ENCODE measurements around the gene SIL1.

The SIL1 gene

DNA sequence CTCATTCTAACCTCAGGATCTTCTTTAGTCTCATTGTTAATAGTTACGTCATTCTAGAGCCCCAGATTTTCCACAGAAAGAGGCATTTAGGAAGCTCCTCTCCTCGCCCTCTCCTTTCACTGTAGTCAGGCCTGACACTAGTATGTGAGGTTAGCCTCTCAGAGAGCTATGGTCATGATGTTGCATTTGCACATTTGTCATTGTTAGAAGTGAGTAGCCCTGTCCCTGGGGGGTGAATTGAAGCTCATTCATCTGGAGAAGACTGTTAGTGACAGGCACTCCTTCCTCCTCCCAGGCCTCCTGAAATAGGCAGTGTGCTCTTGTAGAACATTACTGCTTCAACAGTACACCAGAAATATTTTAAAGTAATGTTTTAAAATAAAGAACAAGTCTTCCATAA, 296.5 kb downstream of the SIL1 start:
- Histone ChIP-seq H2AFZ (ENCODE audit: low read length) (no peak overlapping the region), H3K4me2 (ENCODE audit: low read length) (no peak overlapping the region), H3K9me2 (ENCODE audit: low read depth, low read length) (no peaks in the 10 kb centered on the region), H4K20me1 (ENCODE audit: insufficient read depth, low read length) (no peaks in the 10 kb centered on the region), H3K4me1 (ENCODE audit: insufficient read depth, low read length, severe bottlenecking) (no peaks in the 10 kb centered on the region), H3F3A (ENCODE audit: insufficient read depth, low read length) (no peaks in the 10 kb centered on the region), H3K9ac (ENCODE audit: low read length) (no peak overlapping the region), H3K79me2 (ENCODE audit: insufficient read depth, low read length) (no peaks in the 10 kb centered on the region), H3K9me3 (ENCODE audit: low read length) (no peaks in the 10 kb centered on the region), H3K27ac (ENCODE audit: low read depth, low read length, poor library complexity, severe bottlenecking) (no peak overlapping the region), H3K36me3 (ENCODE audit: insufficient read depth, low read length) (no peaks in the 10 kb centered on the region), H3K27me3 (ENCODE audit: insufficient read depth, low read length) (no peaks in the 10 kb centered on the region), H3K4me3 (ENCODE audit: low read depth, low read length, poor library complexity, severe bottlenecking) (no peak overlapping the region)
- TF ChIP-seq EZH2 (IDR thresholded peaks at IDR 0.05; ENCODE audit: borderline replicate concordance, low read length), result no peak
- TF ChIP-seq, protein P1, sequence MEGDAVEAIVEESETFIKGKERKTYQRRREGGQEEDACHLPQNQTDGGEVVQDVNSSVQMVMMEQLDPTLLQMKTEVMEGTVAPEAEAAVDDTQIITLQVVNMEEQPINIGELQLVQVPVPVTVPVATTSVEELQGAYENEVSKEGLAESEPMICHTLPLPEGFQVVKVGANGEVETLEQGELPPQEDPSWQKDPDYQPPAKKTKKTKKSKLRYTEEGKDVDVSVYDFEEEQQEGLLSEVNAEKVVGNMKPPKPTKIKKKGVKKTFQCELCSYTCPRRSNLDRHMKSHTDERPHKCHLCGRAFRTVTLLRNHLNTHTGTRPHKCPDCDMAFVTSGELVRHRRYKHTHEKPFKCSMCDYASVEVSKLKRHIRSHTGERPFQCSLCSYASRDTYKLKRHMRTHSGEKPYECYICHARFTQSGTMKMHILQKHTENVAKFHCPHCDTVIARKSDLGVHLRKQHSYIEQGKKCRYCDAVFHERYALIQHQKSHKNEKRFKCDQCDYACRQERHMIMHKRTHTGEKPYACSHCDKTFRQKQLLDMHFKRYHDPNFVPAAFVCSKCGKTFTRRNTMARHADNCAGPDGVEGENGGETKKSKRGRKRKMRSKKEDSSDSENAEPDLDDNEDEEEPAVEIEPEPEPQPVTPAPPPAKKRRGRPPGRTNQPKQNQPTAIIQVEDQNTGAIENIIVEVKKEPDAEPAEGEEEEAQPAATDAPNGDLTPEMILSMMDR (IDR thresholded peaks at IDR 0.05; ENCODE audit: low read length), result no peak

- H3K9me3 ChIP-seq (ENCODE audit: low read length), result no peaks in the 10 kb centered on the region
- H3K79me2 ChIP-seq (ENCODE audit: insufficient read depth, low read length), result no peaks in the 10 kb centered on the region
- no peak overlapping the region for H2AFZ ChIP-seq (ENCODE audit: low read length)
- no peak overlapping the region for H3K4me3 ChIP-seq (ENCODE audit: low read depth, low read length, poor library complexity, severe bottlenecking)
- no peaks in the 10 kb centered on the region for H4K20me1 ChIP-seq (ENCODE audit: insufficient read depth, low read length)
- no peaks in the 10 kb centered on the region for H3K4me1 ChIP-seq (ENCODE audit: insufficient read depth, low read length, severe bottlenecking)
- no peaks in the 10 kb centered on the region for H3K36me3 ChIP-seq (ENCODE audit: insufficient read depth, low read length)
- no peaks in the 10 kb centered on the region for H3F3A ChIP-seq (ENCODE audit: insufficient read depth, low read length)
- TF ChIP-seq, protein P1 (IDR thresholded peaks at IDR 0.05; ENCODE audit: low read length), result no peak
- TF ChIP-seq EZH2 (IDR thresholded peaks at IDR 0.05; ENCODE audit: borderline replicate concordance, low read length), result no peak
- H3K4me2 ChIP-seq (ENCODE audit: low read length), result no peak overlapping the region
- no peaks in the 10 kb centered on the region for H3K9me2 ChIP-seq (ENCODE audit: low read depth, low read length)
- no peaks in the 10 kb centered on the region for H3K27me3 ChIP-seq (ENCODE audit: insufficient read depth, low read length)
- no peak overlapping the region for H3K27ac ChIP-seq (ENCODE audit: low read depth, low read length, poor library complexity, severe bottlenecking)
- no peak overlapping the region for H3K9ac ChIP-seq (ENCODE audit: low read length)
These were observed 297.7 kb downstream of the SIL1 start for GRCh38 chr5:138900281-138900965.

DNA sequence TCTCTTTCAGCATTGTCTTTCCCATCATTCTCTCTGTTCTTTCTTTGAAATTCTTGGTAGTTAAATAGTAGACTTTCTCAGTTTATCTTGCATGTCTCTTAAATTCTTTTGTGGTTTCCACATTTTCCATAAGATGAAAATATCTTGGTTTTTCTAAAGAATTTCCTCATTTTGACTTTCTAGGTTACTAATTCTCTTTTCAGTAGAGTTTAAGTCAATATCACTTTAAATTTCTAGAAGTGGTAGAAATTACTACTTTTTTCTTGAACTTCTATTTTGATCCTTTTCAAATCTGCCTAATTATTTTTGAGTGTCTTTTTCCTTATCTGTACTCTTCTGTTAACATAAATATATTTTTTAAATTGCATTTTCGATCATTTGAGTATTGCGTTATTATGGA, 299.4 kb downstream of the SIL1 start:
- no peaks in the 10 kb centered on the region for H3K36me3 ChIP-seq (ENCODE audit: insufficient read depth, low read length)
- H3K9me3 ChIP-seq (ENCODE audit: low read length), result no peaks in the 10 kb centered on the region
- H2AFZ ChIP-seq (ENCODE audit: low read length), result no peak overlapping the region
- no peaks in the 10 kb centered on the region for H3K4me1 ChIP-seq (ENCODE audit: insufficient read depth, low read length, severe bottlenecking)
- no peaks in the 10 kb centered on the region for H3K79me2 ChIP-seq (ENCODE audit: insufficient read depth, low read length)
- no peak overlapping the region for H3K4me3 ChIP-seq (ENCODE audit: low read depth, low read length, poor library complexity, severe bottlenecking)
- no peaks in the 10 kb centered on the region for H3K9me2 ChIP-seq (ENCODE audit: low read depth, low read length)
- no peak overlapping the region for H3K4me2 ChIP-seq (ENCODE audit: low read length)
- no peaks in the 10 kb centered on the region for H3K27me3 ChIP-seq (ENCODE audit: insufficient read depth, low read length)
- no peak overlapping the region for H3K9ac ChIP-seq (ENCODE audit: low read length)
- H4K20me1 ChIP-seq (ENCODE audit: insufficient read depth, low read length), result no peaks in the 10 kb centered on the region
- no peak overlapping the region for H3K27ac ChIP-seq (ENCODE audit: low read depth, low read length, poor library complexity, severe bottlenecking)
- TF ChIP-seq, protein P1 (IDR thresholded peaks at IDR 0.05; ENCODE audit: low read length), result no peak
- no peak for TF ChIP-seq EZH2 (IDR thresholded peaks at IDR 0.05; ENCODE audit: borderline replicate concordance, low read length)
- no peaks in the 10 kb centered on the region for H3F3A ChIP-seq (ENCODE audit: insufficient read depth, low read length)

All from OCI-LY1 (cell line).